Heart left ventricle (tissue), 16 donors: ENCODE measurements around the gene PFKFB4. TPM values are rescaled to one million over a fixed set of nuclear protein-coding genes. Genes with fewer than 3 reads are reported as not detected.

Source experiments
- ATAC-seq, 4 donors: fragments of 200-7000 bp; cut with Tn5 transposase; one replicate each; pipeline ENCODE4 v1.9.1; 2020 to 2022; ENCODE audit warnings: moderate library complexity in 4 of 4, mild to moderate bottlenecking in 3 of 4, moderate number of reproducible peaks in 1 of 4
- DNase-seq, 5 donors: peaks; one replicate each; pipeline ENCODE4 v3.0.0-alpha.2; 2020
- H3K27ac ChIP-seq, 12 donors: fragments of 200-600 bp; sonication (generic) in 4 of 12; one replicate each; pipeline versions ENCODE4 v1.5.0 to v1.8.0; 2016 to 2022; ENCODE audit warnings: mild to moderate bottlenecking in 2 of 12
- H3K27me3 ChIP-seq, 9 donors: fragments of 200-600 bp; sonication (generic) in 2 of 9; one replicate each; pipeline versions ENCODE4 v1.5.1 to v1.8.0; 2016 to 2022; ENCODE audit warnings: mild to moderate bottlenecking in 3 of 9
- H3K36me3 ChIP-seq, 9 donors: fragments of 200-600 bp; sonication (generic) in 2 of 9; one replicate each; pipeline versions ENCODE4 v1.5.0 to v1.8.0; 2018 to 2022; ENCODE audit warnings: mild to moderate bottlenecking in 2 of 9
- H3K4me1 ChIP-seq, 12 donors: fragments of 200-600 bp; sonication (generic) in 4 of 12; one replicate each; pipeline versions ENCODE4 v1.5.0 to v1.8.0; 2016 to 2022; ENCODE audit warnings: mild to moderate bottlenecking in 3 of 12
- H3K4me3 ChIP-seq, 12 donors: fragments of 200-600 bp; sonication (generic) in 4 of 12; one replicate each; pipeline versions ENCODE4 v1.5.0 to v1.8.0; 2017 to 2022; ENCODE audit warnings: mild to moderate bottlenecking in 9 of 12, moderate library complexity in 4 of 12
- H3K9me3 ChIP-seq, 12 donors: fragments of 200-600 bp; sonication (generic) in 4 of 12; one replicate each; pipeline versions ENCODE4 v1.5.0 to v1.8.0; 2016 to 2022; ENCODE audit warnings: mild to moderate bottlenecking in 1 of 12
- POLR2A ChIP-seq, 2 donors: fragments of 450-650 bp; IDR thresholded peaks; one replicate each; pipeline ENCODE4 v1.6.1; 2017; ENCODE audit warnings: antibody characterized with exemption in 2 of 2, mild to moderate bottlenecking in 2 of 2, moderate library complexity in 2 of 2
- whole genome bisulfite sequencing, 4 donors: extraction: QIAGEN DNeasy Blood & Tissue Kit in 2 of 4; methylation state at CpG; one replicate each; pipeline versions ENCODE4 v1.1.5 to v1.1.7; 2013 to 2018; 5-methylcytosine and 5-hydroxymethylcytosine counted together
- intact Hi-C, 10 donors: fragments of 100-400 bp; cut with DNase I; formaldehyde crosslinking; loops; one replicate each; pipeline versions ENCODE4 v1.11.1 to v1.14.2; 2022
- polyA plus RNA-seq, 2 donors: library from polyadenylated mRNA; stranded (reverse); fragments of 200-250 nt; gene quantifications; one replicate each; pipeline ENCODE4 v1.2.3, GENCODE V29; 2013
- total RNA-seq, 9 donors: library from RNA; depleted of rRNA in 2 of 9; stranded (reverse); fragments of >200 nt in 2 of 9; fragmentation: NEBNext Ultra II Directional in 3 of 9; extraction: Animal tissue kit (Norgen Biotek cat#: 25700) in 3 of 9; gene quantifications; one replicate each; pipeline versions ENCODE4 v1.1.0 to v1.2.4, GENCODE V29; 2016 to 2023
- TF ChIP-seq, protein P1 (sequence below), 12 donors: fragments of 200-600 bp; sonication (generic) in 4 of 12; IDR thresholded peaks; one replicate each; pipeline versions ENCODE4 v1.5.0 to v1.8.0; 2018 to 2022; ENCODE audit warnings: antibody characterized with exemption in 12 of 12, mild to moderate bottlenecking in 5 of 12
- donor health status: ischemic (EF 13 %, LVEDD 7.1; RV severe dilation, severe dysfunction).
- donor health status: healthy with polysubstance abuse.
- donor health status: DM: no; HTN: yes; CAD: no.
- donor health status: DM: no; HTN: no; CAD: no.
- donor health status: ischemic (EF 25% LVEDD 6.9; RV normal size, moderate dysfunction).
- donor health status: ischemic (EF 25% LVEDD 5.7; RV mildly dilated, moderate dysfunction).
- donor health status: healthy.
- donor health status: DM: yes; HTN: yes; CAD: no.
- donor health status: ischemic (EF 35%, LVEDD 5.7; RV mildly dilated, moderate dysfunction).
- donor health status: nonischemic (EF 11% LVEDD 7.7; RV severe dilation, severe dysfunction).
- donor health status: DM: yes; HTN: yes; CAD: no.
- donor health status: PGD.
- donor health status: ischemic (EF 29% LVEDD 5.4; RV normal size, mild dysfunction).
- donor health status: nonischemic (EF 23%, LVEDD 6.1; RV moderate dilation, normal function).

The PFKFB4 gene
- total and polyA plus RNA-seq, 11 donors = 0.44 to 9.1 (median 1.2) TPM

GRCh38 chr3:48518069-48518468, 38.5 kb downstream of the PFKFB4 start:
- ATAC-seq (no peak), DNase-seq (no peak)
- WGBS, 4 donors = 91 to 97% (median 94%) methylated on average over 4 to 6 of the region's 6 CpGs

GRCh38 chr3:48516571-48516970, 40.0 kb downstream of the PFKFB4 start:
- no peaks in the 10 kb centered on the region for H3K9me3 ChIP-seq
- 61 to 75% (median 73%) methylated on average over 7 to 8 of the region's 8 CpGs for WGBS, 4 donors
- H3K27me3 ChIP-seq = no peaks in the 10 kb centered on the region
- no peak for ATAC-seq
- no peak overlapping the region for H3K4me3 ChIP-seq
- no peak for DNase-seq
- no peaks in the 10 kb centered on the region for H3K36me3 ChIP-seq
- H3K4me1 ChIP-seq = peaks cover 0 to 4% (median 0%) of the 10 kb centered on the region in 12 donors
- intact Hi-C loops = no loop called here
- H3K27ac ChIP-seq = no peak overlapping the region
- no peak for TF ChIP-seq POLR2A (IDR thresholded peaks at IDR 0.05)
- TF ChIP-seq, protein P1, sequence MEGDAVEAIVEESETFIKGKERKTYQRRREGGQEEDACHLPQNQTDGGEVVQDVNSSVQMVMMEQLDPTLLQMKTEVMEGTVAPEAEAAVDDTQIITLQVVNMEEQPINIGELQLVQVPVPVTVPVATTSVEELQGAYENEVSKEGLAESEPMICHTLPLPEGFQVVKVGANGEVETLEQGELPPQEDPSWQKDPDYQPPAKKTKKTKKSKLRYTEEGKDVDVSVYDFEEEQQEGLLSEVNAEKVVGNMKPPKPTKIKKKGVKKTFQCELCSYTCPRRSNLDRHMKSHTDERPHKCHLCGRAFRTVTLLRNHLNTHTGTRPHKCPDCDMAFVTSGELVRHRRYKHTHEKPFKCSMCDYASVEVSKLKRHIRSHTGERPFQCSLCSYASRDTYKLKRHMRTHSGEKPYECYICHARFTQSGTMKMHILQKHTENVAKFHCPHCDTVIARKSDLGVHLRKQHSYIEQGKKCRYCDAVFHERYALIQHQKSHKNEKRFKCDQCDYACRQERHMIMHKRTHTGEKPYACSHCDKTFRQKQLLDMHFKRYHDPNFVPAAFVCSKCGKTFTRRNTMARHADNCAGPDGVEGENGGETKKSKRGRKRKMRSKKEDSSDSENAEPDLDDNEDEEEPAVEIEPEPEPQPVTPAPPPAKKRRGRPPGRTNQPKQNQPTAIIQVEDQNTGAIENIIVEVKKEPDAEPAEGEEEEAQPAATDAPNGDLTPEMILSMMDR (IDR thresholded peaks at IDR 0.05) = no peak

More at GRCh38 chr3:48518069-48518468, 38.5 kb downstream of the PFKFB4 start:
- Histone ChIP-seq H3K36me3 (no peaks in the 10 kb centered on the region), H3K27me3 (no peaks in the 10 kb centered on the region), H3K4me3 (no peak overlapping the region), H3K27ac (no peak overlapping the region), H3K9me3 (no peaks in the 10 kb centered on the region), H3K4me1 (peaks cover 0 to 4% (median 0%) of the 10 kb centered on the region in 12 donors)
- intact Hi-C loops = no loop called here
- TF ChIP-seq POLR2A (IDR thresholded peaks at IDR 0.05) = no peak

DNA sequence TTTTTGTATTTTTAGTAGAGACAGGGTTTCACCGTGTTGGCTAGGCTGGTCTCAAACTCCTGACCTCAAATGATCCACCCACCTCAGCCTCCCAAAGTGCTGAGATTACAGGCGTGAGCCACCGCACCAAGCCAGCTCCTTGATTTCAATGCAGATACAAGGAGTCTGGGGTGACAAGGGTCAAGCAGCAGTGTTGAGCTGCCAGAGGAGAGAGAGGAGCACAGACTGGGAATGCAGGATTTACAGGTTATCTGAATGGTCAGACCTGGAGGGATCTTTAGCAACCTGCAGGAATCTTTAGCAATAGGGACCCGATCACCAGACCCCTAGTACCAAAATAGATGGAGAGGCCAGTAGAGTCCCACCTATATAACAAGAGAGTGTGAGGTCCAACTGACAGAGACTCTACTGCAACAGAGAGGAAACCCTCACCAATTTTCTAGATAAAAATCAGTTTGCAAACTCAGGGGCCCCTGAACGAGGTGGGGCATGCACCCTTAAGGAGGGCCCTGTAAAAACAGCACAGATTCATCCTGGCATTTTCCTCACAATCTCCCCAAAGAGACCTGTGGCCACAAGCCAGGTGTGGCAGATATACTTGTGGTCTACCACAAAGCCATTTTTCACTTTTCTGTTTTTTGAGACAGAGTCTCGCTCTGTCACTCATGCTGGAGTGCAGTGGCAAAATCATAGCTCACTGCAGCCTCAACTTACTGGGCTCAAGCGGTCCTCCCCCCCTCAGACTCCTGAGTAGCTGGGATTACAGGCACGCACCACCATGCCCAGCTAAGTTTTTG, 42.0 kb downstream of the PFKFB4 start:
- intact Hi-C loops = no loop called here

GRCh38 chr3:48511551-48511950, 45.1 kb downstream of the PFKFB4 start:
- no peaks in the 10 kb centered on the region for H3K27me3 ChIP-seq
- no peak overlapping the region for H3K4me3 ChIP-seq
- intact Hi-C loops = no loop called here
- no peak for ATAC-seq
- 86 to 94% (median 89%) methylated on average over 4 of the region's 4 CpGs for WGBS, 4 donors
- no peak overlapping the region for H3K27ac ChIP-seq
- H3K36me3 ChIP-seq = no peaks in the 10 kb centered on the region
- DNase-seq = no peak
- TF ChIP-seq, protein P1 (IDR thresholded peaks at IDR 0.05) = no peak
- TF ChIP-seq POLR2A (IDR thresholded peaks at IDR 0.05) = no peak
- peaks cover 0 to 10% (median 0%) of the 10 kb centered on the region in 12 donors for H3K4me1 ChIP-seq
- no peaks in the 10 kb centered on the region for H3K9me3 ChIP-seq

More for the DNA sequence above, 42.0 kb downstream of the PFKFB4 start:
- ATAC-seq (no peak), DNase-seq (no peak)
- 87 to 91% (median 89%) methylated on average over 8 of the region's 8 CpGs for WGBS, 4 donors
- H3K27ac ChIP-seq = no peak overlapping the region
- no peaks in the 10 kb centered on the region for H3K9me3 ChIP-seq
- H3K27me3 ChIP-seq = no peaks in the 10 kb centered on the region
- H3K4me1 ChIP-seq = peaks cover 0 to 4% (median 0%) of the 10 kb centered on the region in 12 donors
- no peak overlapping the region for H3K4me3 ChIP-seq
- no peaks in the 10 kb centered on the region for H3K36me3 ChIP-seq
- TF ChIP-seq, protein P1 (IDR thresholded peaks at IDR 0.05) = no peak
- no peak for TF ChIP-seq POLR2A (IDR thresholded peaks at IDR 0.05)
